Activated T-cell treated with anti-CD3 and anti-CD28 coated beads, Interleukin-2, amount 50 U/mL, for 4 hours (primary cell): ENCODE results near the gene EFCC1. TPM values are rescaled to one million over a fixed set of nuclear protein-coding genes. Genes with fewer than 3 reads are reported as not detected.

Experiments
- ATAC-seq, 2 donors: fragments of 200-7000 bp; cut with Tn5 transposase; one replicate each; pipeline ENCODE4 v1.10.0; 2021
- DNase-seq: peaks from one replicate; pipeline ENCODE4 v3.0.0-alpha.2; 2020
- H3K27me3 Mint-ChIP-seq: one replicate; pipeline ENCODE4 v1.8.0; 2021; ENCODE audit warnings: low read depth, mixed read lengths
- H3K36me3 Mint-ChIP-seq: one replicate; pipeline ENCODE4 v1.8.0; 2022; ENCODE audit warnings: mixed read lengths; ENCODE audit not compliant: insufficient read depth
- H3K4me1 Mint-ChIP-seq: one replicate; pipeline ENCODE4 v1.8.0; 2021; ENCODE audit warnings: low read depth, mixed read lengths
- H3K4me3 Mint-ChIP-seq: one replicate; pipeline ENCODE4 v1.8.0; 2021; ENCODE audit warnings: mild to moderate bottlenecking, moderate library complexity, mixed read lengths
- H3K9me3 Mint-ChIP-seq: one replicate; pipeline ENCODE4 v1.8.0; 2021; ENCODE audit warnings: mixed read lengths
- total RNA-seq, 3 donors: library from RNA; stranded (reverse); gene quantifications; one replicate each; pipeline ENCODE4 v1.2.1, GENCODE V29; 2021

Gene EFCC1
- total RNA-seq, 3 donors from 2014 or later = 0.26 to 0.35 TPM; not detected in 1

DNA sequence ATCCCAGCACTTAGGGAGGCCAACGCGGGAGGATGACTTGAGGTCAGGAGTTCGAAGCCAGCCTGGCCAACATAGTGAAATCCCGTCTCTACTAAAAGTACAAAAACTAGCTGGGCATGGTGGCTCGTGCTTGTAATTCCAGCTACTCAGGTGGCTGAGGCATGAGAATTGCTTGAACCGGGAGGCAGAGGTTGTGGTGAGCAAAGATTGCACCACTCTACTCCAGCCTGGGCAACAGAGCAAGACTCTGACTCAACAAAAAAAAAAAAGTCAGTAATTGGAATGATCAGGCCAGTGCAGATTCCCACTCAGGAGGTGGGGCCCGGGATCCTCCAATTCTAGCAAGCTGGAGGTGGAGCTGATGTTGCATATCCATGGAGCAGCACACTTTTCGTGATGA, 12.8 kb upstream of the EFCC1 start:
- Mint-ChIP-seq H3K9me3 (no peaks in the 10 kb centered on the region), H3K36me3 (no peaks in the 10 kb centered on the region), H3K4me1 (peaks cover 2% of the 10 kb centered on the region), H3K27me3 (no peaks in the 10 kb centered on the region), H3K4me3 (no peak overlapping the region)
- DNase-seq (no peak), ATAC-seq (no peak)

DNA sequence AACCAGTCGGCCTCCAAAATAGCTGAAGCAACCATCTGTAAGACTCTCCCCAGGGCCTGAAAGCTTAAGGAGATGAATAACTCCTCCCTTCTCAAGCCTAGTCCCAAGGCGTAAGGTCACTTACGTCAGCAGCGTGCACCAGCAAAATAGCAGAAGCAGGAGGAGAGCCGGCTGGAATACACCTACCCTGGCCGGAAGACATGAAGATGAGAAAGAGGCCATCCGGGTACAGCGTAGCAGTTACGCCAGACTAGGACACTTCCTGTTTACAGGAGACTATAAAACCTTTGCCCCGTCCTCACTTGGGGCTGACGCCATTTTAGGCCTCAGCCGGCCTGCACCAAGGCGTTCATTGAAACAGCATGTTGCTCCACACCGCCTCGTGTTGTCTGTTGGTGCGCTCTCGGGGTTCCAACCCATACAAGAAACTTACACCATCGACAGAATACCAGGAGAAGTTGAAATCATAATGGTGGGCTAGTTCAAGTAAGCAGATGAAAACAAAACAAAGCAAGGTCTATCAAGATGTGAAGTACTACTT, 9.7 kb upstream of the EFCC1 start:
- Mint-ChIP-seq H3K4me1 (peaks cover 27% of the 10 kb centered on the region), H3K27me3 (no peaks in the 10 kb centered on the region), H3K36me3 (no peaks in the 10 kb centered on the region), H3K9me3 (no peaks in the 10 kb centered on the region), H3K4me3 (no peak overlapping the region)
- DNase-seq (no peak), ATAC-seq (no peak)

DNA sequence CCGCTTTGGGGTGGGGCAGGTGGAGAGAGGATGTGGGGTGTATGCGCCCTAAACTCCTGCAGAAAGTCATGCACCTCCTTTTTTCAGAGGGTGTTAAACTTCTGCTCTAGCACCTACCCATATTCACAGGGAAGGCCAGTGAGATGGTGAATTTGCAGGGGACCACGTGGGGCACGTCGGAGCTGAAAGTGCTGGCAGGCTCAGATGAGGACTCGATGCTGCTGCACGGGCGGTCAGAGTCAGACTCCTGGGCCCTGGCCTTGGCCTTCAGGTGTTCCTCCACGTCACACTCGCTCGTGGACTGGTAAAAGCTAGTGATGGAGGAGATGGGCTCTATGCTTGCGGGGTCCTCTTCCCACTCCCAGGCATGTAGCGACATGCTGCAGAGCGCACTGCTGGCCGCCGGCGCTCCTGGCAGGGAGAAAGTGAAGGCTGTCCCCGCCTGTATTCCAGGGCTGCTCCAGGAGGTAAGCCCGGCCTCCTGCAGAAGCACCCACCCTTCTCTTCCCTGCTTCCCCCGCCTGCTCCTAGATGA, 8.1 kb upstream of the EFCC1 start:
- Mint-ChIP-seq H3K36me3 (no peaks in the 10 kb centered on the region), H3K27me3 (no peaks in the 10 kb centered on the region), H3K4me1 (peaks cover 27% of the 10 kb centered on the region), H3K4me3 (peak overlapping the region; percentile 65), H3K9me3 (no peaks in the 10 kb centered on the region)
- ATAC-seq (no peak), DNase-seq (no peak)

DNA sequence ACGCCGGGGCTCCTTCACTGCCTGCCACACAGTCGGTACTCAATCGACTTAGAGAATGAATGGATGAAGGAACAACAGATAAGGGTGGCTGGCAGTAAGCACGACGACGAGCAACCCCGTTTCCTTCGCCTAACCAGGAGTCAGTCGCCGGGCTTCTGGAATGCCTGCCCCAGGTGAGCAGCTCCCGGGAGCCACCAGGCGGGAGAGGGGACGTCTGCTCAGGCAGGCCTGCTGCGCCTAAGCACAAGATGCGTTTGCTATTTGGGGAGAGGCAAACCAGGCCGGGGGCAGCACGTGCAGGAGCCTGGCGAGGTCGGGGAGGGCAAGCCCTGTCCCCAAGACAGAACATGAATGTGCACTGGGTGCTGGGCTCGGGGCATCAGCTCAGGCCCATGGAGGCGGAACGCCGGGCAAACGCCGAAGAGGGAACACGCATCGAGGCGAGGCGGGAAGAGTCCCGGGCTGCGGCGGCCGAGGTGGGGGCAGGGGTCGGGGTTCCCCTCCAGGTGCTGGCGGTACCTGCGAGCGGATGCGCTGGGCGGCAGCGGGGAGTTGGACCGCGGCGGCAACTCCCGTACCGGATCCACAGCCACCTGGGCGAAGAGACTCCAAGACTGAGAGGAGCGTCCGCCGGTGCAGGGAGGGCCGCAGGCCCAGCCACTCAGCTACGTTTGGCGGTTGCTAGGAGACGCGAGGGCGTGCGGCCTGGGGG, 7.5 kb upstream of the EFCC1 start, which contains the start of gene CFAP92:
Gene CFAP92 (minus strand): TSS at position 616 of the 712 bp plus-strand sequence. CDS start 772 bp downstream, outside the sequence.
- ATAC-seq = peak; percentile 98 to 99
- peaks cover 27% of the 10 kb centered on the region for H3K4me1 Mint-ChIP-seq
- no peaks in the 10 kb centered on the region for H3K36me3 Mint-ChIP-seq
- no peaks in the 10 kb centered on the region for H3K27me3 Mint-ChIP-seq
- no peaks in the 10 kb centered on the region for H3K9me3 Mint-ChIP-seq
- peak within 1 kb of the TSS; percentile 71 for H3K4me3 Mint-ChIP-seq
- DNase-seq = peak; percentile 89

DNA sequence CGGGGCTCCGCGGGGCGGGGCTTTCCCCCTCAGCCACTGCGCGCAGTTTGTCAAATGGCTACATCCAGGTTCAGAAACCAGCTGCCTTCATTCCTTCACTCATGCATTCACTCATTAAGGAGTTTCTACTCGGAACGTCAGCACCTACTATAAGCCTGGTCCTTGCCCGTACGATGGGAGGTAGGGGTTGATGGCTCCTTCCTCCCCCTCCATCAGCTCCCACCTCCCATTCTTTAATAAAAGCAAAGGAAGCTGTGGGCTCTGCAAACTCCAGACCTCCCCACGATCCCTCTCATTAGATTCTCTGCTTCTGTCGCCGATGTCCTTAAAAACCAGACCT, 7.0 kb upstream of the EFCC1 start:
- no peaks in the 10 kb centered on the region for H3K36me3 Mint-ChIP-seq
- H3K27me3 Mint-ChIP-seq = peaks cover 3% of the 10 kb centered on the region
- ATAC-seq = no peak
- no peaks in the 10 kb centered on the region for H3K9me3 Mint-ChIP-seq
- no peak for DNase-seq
- H3K4me3 Mint-ChIP-seq = peak overlapping the region; percentile 71
- H3K4me1 Mint-ChIP-seq = peaks cover 33% of the 10 kb centered on the region

DNA sequence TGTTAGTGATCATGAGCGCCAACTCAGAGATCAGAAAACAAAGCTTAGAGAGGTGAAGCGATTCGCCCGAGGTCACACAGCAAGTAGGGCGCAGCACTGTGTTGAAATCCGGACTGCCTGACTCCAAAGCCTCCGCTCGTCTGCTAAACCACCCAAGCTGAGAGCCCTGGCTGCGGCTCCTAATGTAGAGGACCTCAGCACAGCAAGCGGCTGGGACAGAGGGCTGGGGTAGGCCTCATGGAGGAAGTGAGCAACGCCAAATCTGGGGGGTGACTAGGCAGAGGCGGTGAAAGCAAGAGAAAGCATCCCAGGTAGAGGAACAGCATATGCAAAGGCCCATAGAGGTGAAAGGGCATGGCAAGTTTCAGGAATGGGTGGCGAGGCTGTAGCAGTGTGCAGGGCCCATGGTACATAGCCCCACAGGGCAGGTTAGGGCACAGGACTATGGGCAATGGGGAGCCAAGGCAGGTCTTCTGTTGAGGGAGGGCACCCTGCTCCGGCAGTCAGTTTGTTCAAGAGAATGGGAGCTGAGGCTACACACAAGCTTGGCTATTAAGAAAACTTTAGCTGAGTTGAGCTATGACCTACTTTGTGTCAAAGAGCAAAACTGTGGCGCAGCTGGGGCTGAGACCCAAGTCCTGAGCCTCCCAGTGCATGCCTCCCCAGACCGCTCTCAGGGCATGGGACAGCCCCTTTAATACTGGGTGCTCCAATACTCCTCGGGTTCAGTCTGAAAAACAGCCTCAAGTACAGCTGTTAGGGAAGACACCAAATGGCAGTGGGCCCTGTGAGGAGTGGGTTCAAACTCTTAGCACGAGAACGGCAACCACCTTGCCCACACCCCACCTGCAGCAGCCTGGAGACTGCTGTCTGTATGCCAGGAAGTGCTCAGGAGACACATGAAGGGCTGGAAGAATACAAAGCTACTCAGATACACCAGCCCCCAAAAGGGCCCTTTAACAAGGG, 6.2 kb upstream of the EFCC1 start:
- peak overlapping the region; percentile 71 for H3K4me3 Mint-ChIP-seq
- peaks cover 33% of the 10 kb centered on the region for H3K4me1 Mint-ChIP-seq
- peaks cover 5% of the 10 kb centered on the region for H3K27me3 Mint-ChIP-seq
- no peaks in the 10 kb centered on the region for H3K9me3 Mint-ChIP-seq
- no peaks in the 10 kb centered on the region for H3K36me3 Mint-ChIP-seq
- ATAC-seq (no peak), DNase-seq (no peak)

DNA sequence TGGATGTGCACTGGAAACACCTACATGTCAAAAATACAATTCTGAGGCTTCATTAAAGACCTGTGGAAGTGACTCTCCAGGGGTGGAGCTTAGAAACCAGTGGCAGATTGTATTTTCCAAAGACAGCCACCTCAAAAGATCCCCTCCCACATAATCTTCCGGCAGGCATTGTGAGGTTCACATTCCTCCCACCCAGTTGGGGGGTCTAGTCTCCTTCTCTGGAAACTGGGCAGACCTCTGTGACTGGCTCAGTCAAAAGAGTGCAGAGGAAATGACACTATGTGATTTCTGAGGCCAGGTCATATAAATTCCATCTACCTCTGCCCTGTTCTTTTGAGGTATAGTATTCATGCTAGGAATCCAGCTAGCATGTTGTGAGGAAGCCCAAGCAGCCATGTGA, 5.4 kb upstream of the EFCC1 start:
- H3K4me1 Mint-ChIP-seq = peaks cover 33% of the 10 kb centered on the region
- ATAC-seq = no peak

DNA sequence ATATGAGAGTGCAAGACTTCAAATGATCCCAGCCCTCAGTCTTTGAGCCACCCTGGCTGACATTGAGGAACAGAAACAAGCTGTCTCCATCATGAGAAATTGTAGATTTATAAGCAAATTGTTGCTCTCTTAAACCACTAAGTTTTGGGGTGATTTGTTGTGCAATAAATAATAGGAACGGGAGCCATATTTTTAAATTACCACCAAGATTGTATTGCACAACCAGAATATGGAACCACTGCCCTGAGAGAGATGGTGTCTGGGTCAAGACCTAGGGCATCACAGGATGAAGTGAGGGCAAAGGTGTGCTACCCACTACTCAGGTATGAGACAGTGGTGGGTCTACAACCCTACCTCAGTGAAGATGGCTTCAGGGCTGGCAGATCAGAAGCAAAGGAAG, 4.9 kb upstream of the EFCC1 start:
- H3K9me3 Mint-ChIP-seq = no peaks in the 10 kb centered on the region
- peaks cover 16% of the 10 kb centered on the region for H3K27me3 Mint-ChIP-seq
- peaks cover 33% of the 10 kb centered on the region for H3K4me1 Mint-ChIP-seq
- ATAC-seq = no peak
- no peak for DNase-seq
- H3K36me3 Mint-ChIP-seq = no peaks in the 10 kb centered on the region
- H3K4me3 Mint-ChIP-seq = no peak overlapping the region

More for the DNA sequence above, 5.4 kb upstream of the EFCC1 start:
- Mint-ChIP-seq H3K4me3 (no peak overlapping the region), H3K36me3 (no peaks in the 10 kb centered on the region), H3K9me3 (no peaks in the 10 kb centered on the region), H3K27me3 (peaks cover 12% of the 10 kb centered on the region)
- DNase-seq = no peak

DNA sequence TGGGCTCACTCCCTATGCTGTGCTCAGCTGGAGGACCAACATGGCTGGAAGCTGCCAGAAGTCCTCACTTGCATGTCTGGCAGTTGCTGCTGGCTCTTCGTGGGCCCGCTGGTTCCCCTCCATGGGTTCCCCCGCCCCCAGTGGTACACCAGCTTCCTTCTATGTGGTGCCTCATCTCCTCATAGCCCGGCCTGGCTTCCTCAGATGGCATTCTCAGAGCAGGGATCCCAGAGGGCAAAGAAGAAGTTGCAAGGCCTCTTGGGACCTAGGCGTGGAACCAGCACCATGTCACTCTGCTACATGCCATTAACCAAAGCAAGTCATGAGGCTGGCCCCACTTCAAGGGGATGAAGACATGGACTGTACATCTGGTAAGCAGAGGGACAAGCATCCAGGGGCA, 4.4 kb upstream of the EFCC1 start:
- peaks cover 33% of the 10 kb centered on the region for H3K4me1 Mint-ChIP-seq
- no peak for ATAC-seq
- DNase-seq = no peak
- no peaks in the 10 kb centered on the region for H3K36me3 Mint-ChIP-seq
- no peaks in the 10 kb centered on the region for H3K9me3 Mint-ChIP-seq
- no peak overlapping the region for H3K4me3 Mint-ChIP-seq
- H3K27me3 Mint-ChIP-seq = peaks cover 16% of the 10 kb centered on the region

DNA sequence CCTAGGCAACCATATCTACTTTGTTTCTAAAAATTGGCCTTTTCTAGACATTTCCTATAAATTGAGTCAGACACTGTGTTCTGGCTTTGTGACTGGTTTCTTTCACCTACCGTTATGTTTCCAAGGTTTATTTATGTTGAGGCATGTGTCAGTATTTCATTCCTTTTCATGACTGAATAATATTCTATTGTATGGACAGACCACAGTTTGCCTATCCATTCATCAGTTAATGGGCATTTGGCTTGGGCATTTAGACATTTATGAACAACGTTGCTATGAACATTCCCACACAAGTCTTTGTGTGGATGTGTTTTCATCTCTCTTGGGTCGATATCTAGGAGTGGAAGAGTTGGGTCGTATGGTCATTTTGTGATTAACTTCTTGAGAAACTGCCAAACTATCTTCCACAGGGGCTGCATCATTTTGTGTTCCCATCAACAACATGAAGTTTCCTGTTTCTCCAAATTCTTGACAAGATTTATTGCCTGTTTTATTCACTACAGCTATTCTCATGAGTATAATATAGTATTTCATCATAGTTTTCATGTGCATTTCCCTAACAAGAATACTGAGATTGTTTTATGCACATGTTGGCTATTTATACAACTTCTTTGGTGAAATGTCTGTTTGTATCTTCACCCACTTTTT, 3.5 kb upstream of the EFCC1 start:
- no peak overlapping the region for H3K4me3 Mint-ChIP-seq
- peaks cover 22% of the 10 kb centered on the region for H3K27me3 Mint-ChIP-seq
- no peak for ATAC-seq
- no peak for DNase-seq
- peaks cover 39% of the 10 kb centered on the region for H3K4me1 Mint-ChIP-seq
- H3K36me3 Mint-ChIP-seq = no peaks in the 10 kb centered on the region
- no peaks in the 10 kb centered on the region for H3K9me3 Mint-ChIP-seq

DNA sequence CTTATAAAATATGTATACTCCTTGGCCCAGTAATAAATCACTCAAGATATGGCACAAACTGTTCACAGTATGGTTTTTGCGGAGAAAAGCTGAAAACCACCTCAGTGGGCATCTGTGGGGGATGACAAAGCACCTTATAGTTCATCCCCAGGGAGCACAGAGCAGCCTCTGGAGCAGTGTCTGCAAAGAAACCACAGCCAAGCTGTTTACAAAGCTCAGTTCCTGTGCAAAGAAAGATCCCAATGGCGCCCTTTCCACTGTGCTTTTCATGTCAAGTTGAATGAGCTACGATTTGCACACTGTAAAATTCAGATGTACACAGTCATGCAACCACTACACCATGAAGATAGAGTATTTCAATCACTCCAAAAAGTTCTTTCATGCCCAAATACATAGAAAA, 2.5 kb upstream of the EFCC1 start:
- no peak overlapping the region for H3K4me3 Mint-ChIP-seq
- H3K36me3 Mint-ChIP-seq = no peaks in the 10 kb centered on the region
- peaks cover 31% of the 10 kb centered on the region for H3K27me3 Mint-ChIP-seq
- ATAC-seq = no peak
- no peak for DNase-seq
- H3K4me1 Mint-ChIP-seq = peaks cover 39% of the 10 kb centered on the region
- H3K9me3 Mint-ChIP-seq = no peaks in the 10 kb centered on the region

DNA sequence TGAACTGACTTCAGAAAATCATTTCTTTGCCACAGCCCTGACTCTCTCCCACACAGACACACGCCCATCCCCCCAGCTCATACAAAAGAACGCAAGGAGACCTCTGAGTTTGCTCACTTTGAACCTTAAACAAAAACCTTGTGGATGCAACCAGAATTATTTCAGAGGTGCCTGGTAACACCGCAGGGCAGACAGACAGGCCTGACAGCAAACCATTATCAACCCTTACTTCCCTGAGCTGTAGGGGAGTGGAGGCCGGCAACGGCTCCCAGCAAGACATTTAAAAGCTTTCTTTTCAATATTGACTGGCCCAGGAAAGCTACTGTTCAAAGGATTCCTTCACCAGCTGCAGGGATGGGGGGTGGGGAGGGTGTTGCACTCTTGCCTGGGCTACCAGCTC, 2.0 kb upstream of the EFCC1 start:
- no peaks in the 10 kb centered on the region for H3K36me3 Mint-ChIP-seq
- H3K27me3 Mint-ChIP-seq = peaks cover 33% of the 10 kb centered on the region
- no peak overlapping the region for H3K4me3 Mint-ChIP-seq
- DNase-seq (no peak), ATAC-seq (no peak)
- H3K9me3 Mint-ChIP-seq = no peaks in the 10 kb centered on the region
- peaks cover 38% of the 10 kb centered on the region for H3K4me1 Mint-ChIP-seq

DNA sequence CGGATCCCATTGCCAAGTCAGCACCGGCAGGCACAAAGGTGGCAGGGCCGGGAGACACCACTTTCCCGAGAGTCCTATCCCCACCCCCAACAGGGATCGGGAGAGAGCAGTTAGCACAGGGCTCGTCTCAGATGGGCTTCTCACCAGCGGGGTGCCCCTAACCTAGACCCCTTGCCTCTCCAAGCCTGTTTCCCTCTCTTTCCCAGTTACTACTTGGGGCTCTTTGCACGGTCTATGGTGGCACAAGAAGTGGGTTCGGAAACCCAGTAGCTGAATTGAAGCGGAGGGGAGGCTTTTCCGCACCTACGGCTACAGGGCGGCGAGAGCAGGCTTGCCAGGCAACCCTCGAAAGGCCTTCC, 383 bp upstream of the EFCC1 start:
- DNase-seq (no peak), ATAC-seq (no peak)
- peaks cover 31% of the 10 kb centered on the region for H3K4me1 Mint-ChIP-seq
- no peaks in the 10 kb centered on the region for H3K36me3 Mint-ChIP-seq
- H3K4me3 Mint-ChIP-seq = peak overlapping the region; percentile 50
- H3K9me3 Mint-ChIP-seq = no peaks in the 10 kb centered on the region
- peaks cover 37% of the 10 kb centered on the region for H3K27me3 Mint-ChIP-seq
